Testis (tissue), 3 donors: Measurements from ENCODE around the gene TRIP4. TPM values are rescaled to one million over a fixed set of nuclear protein-coding genes. Genes with fewer than 3 reads are reported as not detected.

Experiments used
- DNase-seq: peaks from one replicate; pipeline ENCODE4 v3.0.0-alpha.2; 2019
- H3K27ac ChIP-seq, 2 donors: fragments of 200-600 bp; sonication (generic); one replicate each; pipeline ENCODE4 v1.5.1; 2019
- H3K27me3 ChIP-seq: fragments of 200-600 bp; sonication (generic); one replicate; pipeline ENCODE4 v1.5.1; 2019
- H3K36me3 ChIP-seq: fragments of 200-600 bp; sonication (generic); one replicate; pipeline ENCODE4 v1.5.1; 2017; ENCODE audit warnings: low read depth; ENCODE audit errors: missing control alignments
- H3K4me1 ChIP-seq: fragments of 200-600 bp; sonication (generic); one replicate; pipeline ENCODE4 v1.5.1; 2019
- H3K4me3 ChIP-seq, 2 donors: fragments of 200-600 bp; sonication (generic); one replicate each; pipeline ENCODE4 v1.5.1; 2017 to 2019
- H3K9me3 ChIP-seq: fragments of 200-600 bp; sonication (generic); one replicate; pipeline ENCODE4 v1.5.1; 2017
- CTCF ChIP-seq, 3 experiments: fragments of 450-650 bp in 2 of 3; fragments of 200-600 bp in 1 of 3; sonication (generic) in 1 of 3; IDR thresholded peaks; one replicate each; pipeline ENCODE4 v1.5.1; 2016 to 2019; ENCODE audit warnings: antibody characterized with exemption in 3 of 3, mild to moderate bottlenecking in 2 of 3, moderate library complexity in 1 of 3
- POLR2A ChIP-seq: fragments of 450-650 bp; IDR thresholded peaks from one replicate; pipeline ENCODE4 v1.6.1; 2017; ENCODE audit warnings: antibody characterized with exemption, mild to moderate bottlenecking, moderate library complexity
- WGBS, 2 donors: methylation state at CpG; one replicate each; pipeline ENCODE4 v1.1.5; 2018; 5-methylcytosine and 5-hydroxymethylcytosine counted together
- intact Hi-C: fragments of 100-400 bp; cut with DNase I; formaldehyde crosslinking; loops from one replicate; pipeline ENCODE4 v1.15.1; 2023; ENCODE audit warnings: low total_unique reads
- polyA plus RNA-seq: library from polyadenylated mRNA; stranded (reverse); fragments of 350-450 nt; fragmentation: Illumina TruSeq; extraction: RNeasy Lipid Tissue Mini Kit (QIAGEN cat#74804); gene quantifications from one replicate; pipeline ENCODE4 v1.2.3, GENCODE V29; 2014; ENCODE audit warnings: low read depth, low replicate concordance; ENCODE audit not compliant: insufficient read depth
- total RNA-seq, 2 donors: library from RNA; depleted of rRNA; stranded (reverse); fragments of >200 nt; gene quantifications; one replicate each; pipeline ENCODE4 v1.2.3, GENCODE V29; 2016

The TRIP4 gene
- total and polyA plus RNA-seq, 3 donors from 2014 or later, result 17.1 to 23.4 (median 19.4) TPM

GRCh38 chr15:64501396-64501715 lies 113.7 kb downstream of the TRIP4 start:
- TF ChIP-seq POLR2A (no peak), CTCF (IDR thresholded peaks at IDR 0.05) (no peak)
- intact Hi-C loops, result no loop called here
- no peak overlapping the region for H3K27ac ChIP-seq
- H3K27me3 ChIP-seq, result no peaks in the 10 kb centered on the region
- no peak for DNase-seq
- 67 to 92% methylated on average over 1 of the region's 1 CpG for WGBS, 2 donors
- H3K36me3 ChIP-seq, result no peaks in the 10 kb centered on the region
- H3K4me1 ChIP-seq, result peaks cover 28% of the 10 kb centered on the region
- H3K4me3 ChIP-seq, result no peak overlapping the region
- no peaks in the 10 kb centered on the region for H3K9me3 ChIP-seq

GRCh38 chr15:64502151-64502550 lies 114.5 kb downstream of the TRIP4 start:
- Histone ChIP-seq H3K27me3 (no peaks in the 10 kb centered on the region), H3K9me3 (no peaks in the 10 kb centered on the region), H3K4me1 (peaks cover 34% of the 10 kb centered on the region), H3K36me3 (no peaks in the 10 kb centered on the region), H3K4me3 (no peak overlapping the region), H3K27ac (no peak overlapping the region)
- intact Hi-C loops, result no loop called here
- no peak for DNase-seq
- TF ChIP-seq CTCF (IDR thresholded peaks at IDR 0.05) (no peak), POLR2A (no peak)
- 88 to 95% methylated on average over 2 of the region's 2 CpGs for WGBS, 2 donors

- TF ChIP-seq POLR2A (no peak), CTCF (IDR thresholded peaks at IDR 0.05) (no peak)
- Histone ChIP-seq H3K4me1 (peaks cover 38% of the 10 kb centered on the region), H3K9me3 (no peaks in the 10 kb centered on the region), H3K36me3 (no peaks in the 10 kb centered on the region), H3K4me3 (no peak overlapping the region), H3K27ac (peak overlapping the region in 1 of 2 donors; percentile 38), H3K27me3 (no peaks in the 10 kb centered on the region)
- intact Hi-C loops, result no loop called here
- 84 to 85% methylated on average over 3 of the region's 3 CpGs for WGBS, 2 donors
- no peak for DNase-seq
Observed at GRCh38 chr15:64502551-64502950, 114.9 kb downstream of the TRIP4 start.

GRCh38 chr15:64503197-64503596 lies 115.6 kb downstream of the TRIP4 start:
- H3K36me3 ChIP-seq, result no peaks in the 10 kb centered on the region
- no peaks in the 10 kb centered on the region for H3K27me3 ChIP-seq
- intact Hi-C loops, result no loop called here
- 56 to 64% methylated on average over 4 of the region's 4 CpGs for WGBS, 2 donors
- no peak for TF ChIP-seq POLR2A
- TF ChIP-seq CTCF (IDR thresholded peaks at IDR 0.05), result no peak
- peaks cover 45% of the 10 kb centered on the region for H3K4me1 ChIP-seq
- H3K4me3 ChIP-seq, result no peak overlapping the region
- no peak for DNase-seq
- no peaks in the 10 kb centered on the region for H3K9me3 ChIP-seq
- H3K27ac ChIP-seq, result peak overlapping the region in 1 of 2 donors; percentile 38

GRCh38 chr15:64503640-64504039 lies 116.0 kb downstream of the TRIP4 start:
- Histone ChIP-seq H3K36me3 (no peaks in the 10 kb centered on the region), H3K27me3 (no peaks in the 10 kb centered on the region), H3K27ac (peak overlapping the region in 1 of 2 donors; percentile 38), H3K4me3 (no peak overlapping the region), H3K9me3 (no peaks in the 10 kb centered on the region), H3K4me1 (peaks cover 47% of the 10 kb centered on the region)
- DNase-seq, result no peak
- WGBS, 2 donors, result 44 to 57% methylated on average over 1 of the region's 1 CpG
- no peak for TF ChIP-seq CTCF (IDR thresholded peaks at IDR 0.05)
- no peak for TF ChIP-seq POLR2A
- intact Hi-C loops, result no loop called here
